ENCODE results near the gene PPAN. TPM values are rescaled to one million over a fixed set of nuclear protein-coding genes. Genes with fewer than 3 reads are reported as not detected.

The PPAN gene
- polyA plus RNA-seq, 3 donors, result 7.2 to 26.2 (median 7.6) TPM

DNA sequence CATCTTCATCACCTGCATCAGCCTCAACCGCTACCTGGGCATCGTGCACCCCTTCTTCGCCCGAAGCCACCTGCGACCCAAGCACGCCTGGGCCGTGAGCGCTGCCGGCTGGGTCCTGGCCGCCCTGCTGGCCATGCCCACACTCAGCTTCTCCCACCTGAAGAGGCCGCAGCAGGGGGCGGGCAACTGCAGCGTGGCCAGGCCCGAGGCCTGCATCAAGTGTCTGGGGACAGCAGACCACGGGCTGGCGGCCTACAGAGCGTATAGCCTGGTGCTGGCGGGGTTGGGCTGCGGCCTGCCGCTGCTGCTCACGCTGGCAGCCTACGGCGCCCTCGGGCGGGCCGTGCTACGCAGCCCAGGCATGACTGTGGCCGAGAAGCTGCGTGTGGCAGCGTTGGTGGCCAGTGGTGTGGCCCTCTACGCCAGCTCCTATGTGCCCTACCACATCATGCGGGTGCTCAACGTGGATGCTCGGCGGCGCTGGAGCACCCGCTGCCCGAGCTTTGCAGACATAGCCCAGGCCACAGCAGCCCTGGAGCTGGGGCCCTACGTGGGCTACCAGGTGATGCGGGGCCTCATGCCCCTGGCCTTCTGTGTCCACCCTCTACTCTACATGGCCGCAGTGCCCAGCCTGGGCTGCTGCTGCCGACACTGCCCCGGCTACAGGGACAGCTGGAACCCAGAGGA lies 7.9 kb downstream of the PPAN start:
- no peak overlapping the region for H3K27ac ChIP-seq (ENCODE audit: low read depth in 1 of 2, low read length in 2 of 2)
- no peak for DNase-seq
- no peaks in the 10 kb centered on the region for H3K9me3 ChIP-seq (replicated peaks in 1 of 2; ENCODE audit: control insufficient read depth in 1 of 2, insufficient read depth in 1 of 2, low read length in 2 of 2)
- TF ChIP-seq, protein P1, sequence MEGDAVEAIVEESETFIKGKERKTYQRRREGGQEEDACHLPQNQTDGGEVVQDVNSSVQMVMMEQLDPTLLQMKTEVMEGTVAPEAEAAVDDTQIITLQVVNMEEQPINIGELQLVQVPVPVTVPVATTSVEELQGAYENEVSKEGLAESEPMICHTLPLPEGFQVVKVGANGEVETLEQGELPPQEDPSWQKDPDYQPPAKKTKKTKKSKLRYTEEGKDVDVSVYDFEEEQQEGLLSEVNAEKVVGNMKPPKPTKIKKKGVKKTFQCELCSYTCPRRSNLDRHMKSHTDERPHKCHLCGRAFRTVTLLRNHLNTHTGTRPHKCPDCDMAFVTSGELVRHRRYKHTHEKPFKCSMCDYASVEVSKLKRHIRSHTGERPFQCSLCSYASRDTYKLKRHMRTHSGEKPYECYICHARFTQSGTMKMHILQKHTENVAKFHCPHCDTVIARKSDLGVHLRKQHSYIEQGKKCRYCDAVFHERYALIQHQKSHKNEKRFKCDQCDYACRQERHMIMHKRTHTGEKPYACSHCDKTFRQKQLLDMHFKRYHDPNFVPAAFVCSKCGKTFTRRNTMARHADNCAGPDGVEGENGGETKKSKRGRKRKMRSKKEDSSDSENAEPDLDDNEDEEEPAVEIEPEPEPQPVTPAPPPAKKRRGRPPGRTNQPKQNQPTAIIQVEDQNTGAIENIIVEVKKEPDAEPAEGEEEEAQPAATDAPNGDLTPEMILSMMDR (IDR thresholded peaks at IDR 0.05), result no peak
- H4K20me1 ChIP-seq (ENCODE audit: insufficient read depth, low read length), result peaks cover 50% of the 10 kb centered on the region
- H3K9ac ChIP-seq (ENCODE audit: insufficient read depth, low read length, poor library complexity, severe bottlenecking), result no peak overlapping the region
- Mint-ChIP-seq H3K27me3 (ENCODE audit: low read depth in 3 of 3) (no peaks in the 10 kb centered on the region), H3K4me3 (no peak overlapping the region), H3K4me1 (peaks cover 44% of the 10 kb centered on the region), H3K36me3 (peaks cover 49 to 73% of the 10 kb centered on the region in 2 donors), H3K9me3 (no peaks in the 10 kb centered on the region), H3K27ac (peak overlapping the region in 4 of 7 donors; percentile 40 to 82 (median 52))
- no peaks in the 10 kb centered on the region for H3K27me3 ChIP-seq (ENCODE audit: control insufficient read depth in 2 of 2, insufficient read depth in 2 of 2, low read length in 2 of 2)
- H3K36me3 ChIP-seq (replicated peaks in 1 of 2; ENCODE audit: control insufficient read depth in 1 of 2, insufficient read depth in 2 of 2, low read length in 2 of 2), result peaks cover 59 to 61% of the 10 kb centered on the region in 2 donors
- intact Hi-C loops (cut with micrococcal nuclease), result no loop called here
- peaks cover 42 to 48% of the 10 kb centered on the region in 2 donors for H3K4me1 ChIP-seq (ENCODE audit: control insufficient read depth in 1 of 2, insufficient read depth in 2 of 2, low read length in 2 of 2)
- no peak overlapping the region for H2AFZ ChIP-seq (ENCODE audit: insufficient read depth, low read depth, low read length, poor library complexity, severe bottlenecking)
- H3K79me2 ChIP-seq (ENCODE audit: insufficient read depth, low read length), result peaks cover 34% of the 10 kb centered on the region
- WGBS (ENCODE audit: insufficient coverage), result 94% methylated on average over 43 of the region's 43 CpGs
- H3K4me3 ChIP-seq (replicated peaks in 1 of 3; ENCODE audit: low read depth in 2 of 3, low read length in 3 of 3), result no peak overlapping the region
- H3K4me2 ChIP-seq (replicated peaks; ENCODE audit: extremely low read depth, low read length, poor library complexity, severe bottlenecking), result no peak overlapping the region

DNA sequence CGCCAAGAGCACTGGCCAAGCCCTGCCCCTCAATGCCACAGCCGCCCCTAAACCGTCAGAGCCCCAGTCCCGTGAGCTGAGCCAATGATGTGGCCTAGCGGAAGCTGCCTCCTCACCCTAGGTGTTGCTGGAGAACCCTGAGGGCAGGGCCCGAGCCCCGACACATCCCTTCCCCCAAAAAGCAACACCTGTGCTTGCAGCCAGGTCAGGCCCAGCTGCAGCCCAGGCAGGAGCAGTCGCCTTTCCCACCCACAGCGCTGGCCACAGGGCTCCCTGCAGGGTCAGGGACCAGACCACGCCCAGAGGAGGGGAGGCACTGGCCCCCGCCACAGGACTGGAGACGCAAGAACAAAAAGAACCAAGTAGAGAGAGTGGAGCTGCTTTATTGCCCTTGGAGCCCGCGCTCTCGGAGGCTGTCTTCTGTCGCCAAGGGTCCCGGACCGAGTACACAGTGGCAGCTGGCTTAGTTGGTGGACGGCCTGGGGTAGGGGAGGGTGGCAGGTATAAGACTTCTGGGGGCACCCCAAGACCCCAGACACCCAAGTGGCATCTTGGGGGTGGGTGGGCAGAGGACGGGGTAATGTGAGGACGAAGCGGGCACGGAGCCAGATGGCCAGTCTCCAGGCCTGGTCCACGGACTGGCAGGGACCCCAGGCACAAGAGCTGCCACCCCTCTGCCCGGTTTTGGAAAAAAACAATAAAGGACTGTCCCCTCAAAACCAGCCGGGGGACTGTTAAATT lies 8.7 kb downstream of the PPAN start:
- 89% methylated on average over 22 of the region's 26 CpGs for WGBS (ENCODE audit: insufficient coverage)
- no peak overlapping the region for H2AFZ ChIP-seq (ENCODE audit: insufficient read depth, low read depth, low read length, poor library complexity, severe bottlenecking)
- H3K4me1 ChIP-seq (ENCODE audit: control insufficient read depth in 1 of 2, insufficient read depth in 2 of 2, low read length in 2 of 2), result peaks cover 44 to 51% of the 10 kb centered on the region in 2 donors
- no peaks in the 10 kb centered on the region for H3K27me3 ChIP-seq (ENCODE audit: control insufficient read depth in 2 of 2, insufficient read depth in 2 of 2, low read length in 2 of 2)
- peaks cover 33% of the 10 kb centered on the region for H3K79me2 ChIP-seq (ENCODE audit: insufficient read depth, low read length)
- Mint-ChIP-seq H3K36me3 (peaks cover 41 to 65% of the 10 kb centered on the region in 2 donors), H3K9me3 (no peaks in the 10 kb centered on the region), H3K4me1 (peaks cover 45% of the 10 kb centered on the region), H3K27me3 (ENCODE audit: low read depth in 3 of 3) (no peaks in the 10 kb centered on the region), H3K4me3 (no peak overlapping the region), H3K27ac (peak overlapping the region in 5 of 7 donors; percentile 20 to 82 (median 73))
- H3K9me3 ChIP-seq (replicated peaks in 1 of 2; ENCODE audit: control insufficient read depth in 1 of 2, insufficient read depth in 1 of 2, low read length in 2 of 2), result no peaks in the 10 kb centered on the region
- H3K36me3 ChIP-seq (replicated peaks in 1 of 2; ENCODE audit: control insufficient read depth in 1 of 2, insufficient read depth in 2 of 2, low read length in 2 of 2), result peaks cover 52 to 54% of the 10 kb centered on the region in 2 donors
- peak in 1 of 3 donors; percentile 5 for DNase-seq
- H3K4me3 ChIP-seq (replicated peaks in 1 of 3; ENCODE audit: low read depth in 2 of 3, low read length in 3 of 3), result no peak overlapping the region
- no peak overlapping the region for H3K4me2 ChIP-seq (replicated peaks; ENCODE audit: extremely low read depth, low read length, poor library complexity, severe bottlenecking)
- peaks cover 54% of the 10 kb centered on the region for H4K20me1 ChIP-seq (ENCODE audit: insufficient read depth, low read length)
- intact Hi-C loops (cut with micrococcal nuclease), result no loop called here
- no peak overlapping the region for H3K27ac ChIP-seq (ENCODE audit: low read depth in 1 of 2, low read length in 2 of 2)
- TF ChIP-seq, protein P1 (IDR thresholded peaks at IDR 0.05), result no peak
- no peak overlapping the region for H3K9ac ChIP-seq (ENCODE audit: insufficient read depth, low read length, poor library complexity, severe bottlenecking)
